ENCODE measurements around the gene PPIG.
"Not testable (repeated sequence)": the region's sequence is repeated elsewhere in the genome, so short reads cannot be mapped to it uniquely, and the experiment has no call there.

DNA sequence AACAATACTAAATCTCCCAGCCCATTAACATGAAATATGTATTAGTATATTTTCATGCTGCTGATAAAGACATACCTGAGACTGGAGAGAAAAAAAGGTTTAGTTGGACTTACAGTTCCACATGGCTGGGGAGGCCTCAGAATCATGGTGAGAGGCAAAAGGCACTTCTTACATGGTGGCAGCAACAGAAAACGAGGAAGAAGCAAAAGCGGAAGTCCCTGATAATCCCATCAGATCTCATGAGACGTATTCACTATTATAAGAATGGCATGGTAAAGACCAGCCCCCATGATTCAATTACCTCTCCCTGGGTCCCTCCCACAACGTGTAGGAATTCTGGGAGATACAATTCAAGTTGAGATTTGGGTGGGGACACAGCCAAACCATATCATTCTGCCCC, 102.7 kb downstream of the PPIG start:
- not testable (repeated sequence) for TF ChIP-seq CTCF, POLR2A (IDR thresholded peaks at IDR 0.05)

Measured in adrenal gland (tissue), 5 donors.